Hepatocyte (in vitro differentiated cells): ENCODE data around the gene RBM17. TPM values are rescaled to one million over a fixed set of nuclear protein-coding genes. Genes with fewer than 3 reads are reported as not detected.

Experiments
- DNase-seq: peaks from one replicate; pipeline ENCODE4 v3.0.0-alpha.2; 2016; ENCODE audit warnings: low spot score
- H2AFZ ChIP-seq: fragments of 200-600 bp; sonication (generic); 2 replicates; pipeline ENCODE4 v1.6.0; 2016; ENCODE audit warnings: antibody characterized with exemption, mild to moderate bottlenecking
- H3K27ac ChIP-seq: fragments of 200-600 bp; sonication (generic); 2 replicates; pipeline ENCODE4 v1.5.1; 2016; ENCODE audit warnings: mild to moderate bottlenecking
- H3K27me3 ChIP-seq: fragments of 200-600 bp; sonication (generic); 2 replicates; pipeline ENCODE4 v1.6.1; 2016
- H3K36me3 ChIP-seq: fragments of 200-600 bp; sonication (generic); replicated peaks from 2 replicates; pipeline ENCODE4 v1.5.1; 2016; ENCODE audit warnings: low read depth; ENCODE audit not compliant: insufficient read depth
- H3K4me1 ChIP-seq: fragments of 200-600 bp; sonication (generic); 2 replicates; pipeline ENCODE4 v1.5.1; 2016; ENCODE audit warnings: mild to moderate bottlenecking, moderate library complexity; ENCODE audit not compliant: insufficient read depth
- H3K4me2 ChIP-seq: fragments of 200-600 bp; sonication (generic); 2 replicates; pipeline ENCODE4 v1.6.0; 2016
- H3K4me3 ChIP-seq: fragments of 200-600 bp; sonication (generic); 2 replicates; pipeline ENCODE4 v1.5.1; 2016; ENCODE audit warnings: mild to moderate bottlenecking
- H3K79me2 ChIP-seq: fragments of 200-600 bp; sonication (generic); 2 replicates; pipeline ENCODE4 v1.6.0; 2017; ENCODE audit warnings: mild to moderate bottlenecking
- H3K9me2 ChIP-seq: fragments of 200-600 bp; sonication (generic); replicated peaks from 2 replicates; pipeline ENCODE4 v1.6.0; 2017; ENCODE audit warnings: mild to moderate bottlenecking; ENCODE audit not compliant: insufficient read depth
- H3K9me3 ChIP-seq: fragments of 200-600 bp; sonication (generic); 2 replicates; pipeline ENCODE4 v1.5.1; 2016; ENCODE audit warnings: low read depth, mild to moderate bottlenecking
- H4K20me1 ChIP-seq: fragments of 200-600 bp; sonication (generic); 2 replicates; pipeline ENCODE4 v1.6.0; 2016; ENCODE audit warnings: mild to moderate bottlenecking; ENCODE audit not compliant: insufficient read depth, poor library complexity, severe bottlenecking
- CTCF ChIP-seq: fragments of 200-600 bp; sonication (generic); IDR thresholded peaks from 2 replicates; pipeline ENCODE4 v1.5.1; 2016; ENCODE audit warnings: antibody characterized with exemption, mild to moderate bottlenecking; ENCODE audit not compliant: poor library complexity
- EZH2 ChIP-seq: fragments of 200-600 bp; sonication (generic); IDR thresholded peaks from 2 replicates; pipeline ENCODE4 v1.6.1; 2016; ENCODE audit warnings: antibody characterized with exemption, mild to moderate bottlenecking, borderline replicate concordance
- EZH2phosphoT487 ChIP-seq: fragments of 200-600 bp; sonication (generic); IDR thresholded peaks from one replicate; pipeline ENCODE4 v1.6.1; 2018; ENCODE audit warnings: antibody characterized with exemption, mild to moderate bottlenecking, low read depth, moderate library complexity; ENCODE audit not compliant: unreplicated experiment, severe bottlenecking
- WGBS: methylation state at CpG from one replicate; pipeline ENCODE4 v1.1.6; 2016; ENCODE audit warnings: low lambda C conversion rate; ENCODE audit errors: missing lambda C conversion rate; 5-methylcytosine and 5-hydroxymethylcytosine counted together
- polyA plus RNA-seq: library from polyadenylated mRNA; unstranded; fragments of >200 nt; fragmentation: Nextera tagmentation; extraction: Ambion mirVana; gene quantifications from 2 replicates; pipeline ENCODE4 v1.2.1, GENCODE V29; 2016
- total RNA-seq: library from RNA; depleted of rRNA; stranded (reverse); fragments of >200 nt; gene quantifications from 2 replicates; pipeline ENCODE4 v1.2.3, GENCODE V29; 2014

Gene RBM17
- total and polyA plus RNA-seq, 2 experiments from 2014 or later = 46.7 to 112 TPM

GRCh38 chr10:6114805-6115341 is 26.0 kb downstream of the RBM17 start:
- Histone ChIP-seq H3K9me3 (no peaks in the 10 kb centered on the region), H3K9me2 (no peaks in the 10 kb centered on the region), H3K4me1 (no peaks in the 10 kb centered on the region), H4K20me1 (peaks cover 4% of the 10 kb centered on the region), H2AFZ (no peak overlapping the region), H3K36me3 (peaks cover 3% of the 10 kb centered on the region), H3K4me3 (no peak overlapping the region), H3K27ac (no peak overlapping the region), H3K79me2 (no peaks in the 10 kb centered on the region), H3K27me3 (no peaks in the 10 kb centered on the region), H3K4me2 (no peak overlapping the region)
- WGBS = 88% methylated on average over 4 of the region's 4 CpGs
- DNase-seq = no peak
- TF ChIP-seq EZH2 (no peak), CTCF (no peak), EZH2phosphoT487 (no peak)

GRCh38 chr10:6115411-6115810 is 26.6 kb downstream of the RBM17 start:
- H3K9me2 ChIP-seq = no peaks in the 10 kb centered on the region
- TF ChIP-seq CTCF = no peak
- TF ChIP-seq EZH2phosphoT487 = no peak
- no peak for TF ChIP-seq EZH2
- WGBS = 85% methylated on average over 4 of the region's 4 CpGs
- H3K4me3 ChIP-seq = no peak overlapping the region
- H3K36me3 ChIP-seq = no peaks in the 10 kb centered on the region
- peaks cover 4% of the 10 kb centered on the region for H4K20me1 ChIP-seq
- no peaks in the 10 kb centered on the region for H3K4me1 ChIP-seq
- H3K27ac ChIP-seq = no peak overlapping the region
- no peak overlapping the region for H3K4me2 ChIP-seq
- H3K79me2 ChIP-seq = no peaks in the 10 kb centered on the region
- H2AFZ ChIP-seq = no peak overlapping the region
- no peak for DNase-seq
- no peaks in the 10 kb centered on the region for H3K9me3 ChIP-seq
- H3K27me3 ChIP-seq = no peaks in the 10 kb centered on the region

- Histone ChIP-seq H3K4me1 (no peaks in the 10 kb centered on the region), H4K20me1 (peaks cover 4% of the 10 kb centered on the region), H3K4me3 (no peak overlapping the region), H3K4me2 (no peak overlapping the region), H3K27ac (no peak overlapping the region), H3K9me3 (no peaks in the 10 kb centered on the region), H3K27me3 (no peaks in the 10 kb centered on the region), H3K9me2 (no peaks in the 10 kb centered on the region), H2AFZ (no peak overlapping the region), H3K79me2 (no peaks in the 10 kb centered on the region), H3K36me3 (no peaks in the 10 kb centered on the region)
- DNase-seq = no peak
- 78% methylated on average over 3 of the region's 3 CpGs for WGBS
- TF ChIP-seq EZH2phosphoT487 (no peak), CTCF (no peak), EZH2 (no peak)
Measured at GRCh38 chr10:6115824-6116350, 27.1 kb downstream of the RBM17 start.
